GM12878 (cell line): ENCODE results near the gene NAE1. TPM values are rescaled to one million over a fixed set of nuclear protein-coding genes. Genes with fewer than 3 reads are reported as not detected.

Experiments
- ATAC-seq: fragments of 200-7000 bp; cut with Tn5 transposase; 3 replicates; pipeline ENCODE4 v1.9.1; 2020; ENCODE audit warnings: mild to moderate bottlenecking, moderate library complexity
- BruUV-seq: library from RNA; stranded (reverse); fragments of 400-500 nt; replicated peaks from 2 replicates; lab custom pipeline; 2021; lab: Mats Ljungman, UMichigan
- CTCF ChIA-PET: fragments of 300-600 bp; sonication (Branson Sonifier 250); formaldehyde crosslinking; extraction: SDS; loops from one replicate; lab custom pipeline; 2021; ENCODE audit warnings: inconsistent platforms; lab: Yijun Ruan, JAX
- POLR2A ChIA-PET: fragments of 350-600 bp; formaldehyde crosslinking; extraction: SDS; loops from one replicate; lab custom pipeline; 2021; ENCODE audit warnings: inconsistent platforms; lab: Charles Lee
- RAD21 ChIA-PET: fragments of 300-600 bp; sonication (Branson Sonifier 250); formaldehyde crosslinking; loops from one replicate; lab custom pipeline; 2023; ENCODE audit warnings: antibody characterized with exemption; ENCODE audit not compliant: unreplicated experiment; lab: Charles Lee
- SMC1A ChIA-PET: fragments of 300-600 bp; sonication (Branson Sonifier 250); formaldehyde crosslinking; loops from one replicate; lab custom pipeline; 2023; ENCODE audit not compliant: unreplicated experiment, uncharacterized antibody; lab: Charles Lee
- DNase-seq: peaks from one replicate; pipeline ENCODE4 v3.0.0-alpha.2; 2011; ENCODE audit warnings: low read depth, low spot score
- FAIRE-seq: peaks from 3 replicates; lab custom pipeline; 2011; peaks lifted over from hg19 to GRCh38; lab: Jason Lieb, UNC
- H2AFZ ChIP-seq: 2 replicates; pipeline ENCODE4 v1.6.0; 2011; ENCODE audit warnings: low read depth, low read length, control low read depth; ENCODE audit not compliant: control insufficient read depth
- H3K27ac ChIP-seq: 2 replicates; pipeline ENCODE4 v1.5.1; 2011; ENCODE audit warnings: control low read depth; ENCODE audit not compliant: control insufficient read depth, insufficient read depth
- H3K27me3 ChIP-seq, 2 experiments: replicated peaks in 1 of 2; 2 replicates each; pipeline versions ENCODE4 v1.6.0 to v1.6.1; 2011; ENCODE audit warnings: low read length in 1 of 2; ENCODE audit not compliant: control insufficient read depth in 2 of 2, insufficient read depth in 2 of 2
- H3K36me3 ChIP-seq, 2 experiments: 2 replicates each; pipeline ENCODE4 v1.5.1; 2011; ENCODE audit warnings: low read length in 1 of 2; ENCODE audit not compliant: control insufficient read depth in 2 of 2, insufficient read depth in 2 of 2
- H3K4me1 ChIP-seq: 2 replicates; pipeline ENCODE4 v1.6.1; 2011; ENCODE audit warnings: mild to moderate bottlenecking, low read length, moderate library complexity, mixed read lengths; ENCODE audit not compliant: control insufficient read depth, insufficient read depth
- H3K4me2 ChIP-seq: 2 replicates; pipeline ENCODE4 v1.6.0; 2011; ENCODE audit warnings: control low read depth; ENCODE audit not compliant: control insufficient read depth, insufficient read depth
- H3K4me3 ChIP-seq: fragments of 200-600 bp; sonication (generic); 2 replicates; pipeline ENCODE4 v1.5.1; 2016
- H3K79me2 ChIP-seq: 2 replicates; pipeline ENCODE4 v1.6.0; 2011; ENCODE audit warnings: low read length; ENCODE audit not compliant: control insufficient read depth, insufficient read depth
- H3K9ac ChIP-seq: 2 replicates; pipeline ENCODE4 v1.8.0; 2011; ENCODE audit warnings: low read length, control low read depth, mixed read lengths; ENCODE audit not compliant: control insufficient read depth, insufficient read depth
- H3K9me3 ChIP-seq: replicated peaks from 3 replicates; pipeline ENCODE4 v1.5.1; 2011; ENCODE audit warnings: mild to moderate bottlenecking, low read length; ENCODE audit not compliant: control insufficient read depth, insufficient read depth
- H4K20me1 ChIP-seq: 2 replicates; pipeline ENCODE4 v1.6.0; 2011; ENCODE audit not compliant: control insufficient read depth, insufficient read depth
- ATF2 ChIP-seq: IDR thresholded peaks from 2 replicates; pipeline ENCODE4 v1.6.1; 2012; ENCODE audit warnings: low read length, inconsistent platforms
- ATF3 ChIP-seq: IDR thresholded peaks from 2 replicates; pipeline ENCODE4 v1.6.1; 2011; ENCODE audit warnings: low read depth, mild to moderate bottlenecking, low read length, moderate library complexity, borderline replicate concordance; ENCODE audit errors: extremely low read depth
- CHD4 ChIP-seq: fragments of 200-600 bp; sonication (generic); IDR thresholded peaks from 2 replicates; pipeline ENCODE4 v1.6.1; 2016; ENCODE audit warnings: mild to moderate bottlenecking
- IKZF1 ChIP-seq: fragments of 450-650 bp; conservative IDR thresholded peaks from 2 replicates; pipeline ENCODE4 v1.6.1; 2017; ENCODE audit warnings: antibody characterized with exemption, mild to moderate bottlenecking
- JUND ChIP-seq: IDR thresholded peaks from 2 replicates; pipeline ENCODE4 v1.6.1; 2012; ENCODE audit warnings: low read depth, mild to moderate bottlenecking, low read length, improper control_type of control experiment, moderate library complexity
- MEF2A ChIP-seq: IDR thresholded peaks from 2 replicates; pipeline ENCODE4 v1.6.1; 2011; ENCODE audit warnings: low read depth, mild to moderate bottlenecking, low read length, moderate library complexity; ENCODE audit not compliant: insufficient read depth
- NFYB ChIP-seq: IDR thresholded peaks from 2 replicates; pipeline ENCODE4 v1.6.1; 2011; ENCODE audit warnings: low read depth, mild to moderate bottlenecking, low read length, improper control_type of control experiment, moderate library complexity; ENCODE audit not compliant: insufficient read depth
- NKRF ChIP-seq: fragments of 450-650 bp; conservative IDR thresholded peaks from 2 replicates; pipeline ENCODE4 v1.6.1; 2017; ENCODE audit warnings: mild to moderate bottlenecking, moderate library complexity
- PAX8 ChIP-seq: fragments of 450-650 bp; IDR thresholded peaks from 2 replicates; pipeline ENCODE4 v1.6.1; 2017; ENCODE audit warnings: mild to moderate bottlenecking, moderate library complexity
- PKNOX1 ChIP-seq: fragments of 450-650 bp; IDR thresholded peaks from 2 replicates; pipeline ENCODE4 v1.6.1; 2016; ENCODE audit warnings: mild to moderate bottlenecking
- RELA ChIP-seq: fragments of 450-650 bp; IDR thresholded peaks from 2 replicates; pipeline ENCODE4 v1.8.0; 2014; ENCODE audit warnings: borderline replicate concordance; ENCODE audit not compliant: partially characterized antibody
- SKIL ChIP-seq: fragments of 450-650 bp; IDR thresholded peaks from 2 replicates; pipeline ENCODE4 v1.6.1; 2017; ENCODE audit warnings: mild to moderate bottlenecking, low read depth, inconsistent platforms; ENCODE audit not compliant: poor library complexity, severe bottlenecking
- TCF7 ChIP-seq: IDR thresholded peaks from 2 replicates; pipeline ENCODE4 v1.6.1; 2014; ENCODE audit warnings: antibody characterized with exemption, borderline replicate concordance
- YY1 ChIP-seq: IDR thresholded peaks from 2 replicates; pipeline ENCODE4 v1.6.1; 2011; ENCODE audit warnings: low read depth, mild to moderate bottlenecking, low read length
- ZBTB33 ChIP-seq: fragments of 450-650 bp; IDR thresholded peaks from 2 replicates; pipeline ENCODE4 v1.6.1; 2017; ENCODE audit warnings: mild to moderate bottlenecking
- ZNF622 ChIP-seq: fragments of 450-650 bp; IDR thresholded peaks from 2 replicates; pipeline ENCODE4 v1.6.1; 2017; ENCODE audit warnings: mild to moderate bottlenecking, inconsistent platforms
- WGBS: methylation state at CpG from one replicate; pipeline ENCODE4 v1.1.6; 2016; ENCODE audit warnings: low lambda C conversion rate; ENCODE audit not compliant: insufficient replicate concordance, insufficient coverage; ENCODE audit errors: missing lambda C conversion rate; 5-methylcytosine and 5-hydroxymethylcytosine counted together
- in situ Hi-C: fragments of 300-500 bp; cut with MboI; formaldehyde crosslinking; loops from 9 replicates; pipeline ENCODE4 v1.14.3; 2018; ENCODE audit warnings: mixed read lengths
- intact Hi-C: fragments of 100-400 bp; cut with micrococcal nuclease; formaldehyde crosslinking; loops from one replicate; pipeline ENCODE4 v1.14.2; 2022; ENCODE audit not compliant: unreplicated experiment
- polyA plus RNA-seq, 11 experiments: library from polyadenylated mRNA; depleted of rRNA in 4 of 11; unstranded in 6 of 11; stranded (reverse) in 5 of 11; fragments of >200 nt; fragmentation: Nextera tagmentation in 4 of 11; fragmentation: Illumina TruSeq in 1 of 11; extraction: Ambion mirVana in 4 of 11; extraction: Trizol in 1 of 11; gene quantifications; 1 replicate in 1 of 11; 2 replicates in 10 of 11; pipeline versions ENCODE4 v1.2.1 to v1.2.3, GENCODE V29; 2011 to 2016; ENCODE audit warnings: inconsistent platforms in 2 of 11, missing spikeins in 2 of 11, low read depth in 1 of 11
- total RNA-seq, 4 experiments: library from RNA; depleted of rRNA in 3 of 4; stranded (reverse); fragments of >200 nt in 3 of 4; fragmentation: Illumina TruSeq in 1 of 4; extraction: Trizol in 1 of 4; gene quantifications; 2 replicates each; pipeline versions ENCODE4 v1.2.1 to v1.2.3, GENCODE V29; 2013 to 2021

The NAE1 gene
- total and polyA plus RNA-seq, 10 of the 15 experiments (the other 5 are each of a cell fraction or from before 2014, with no cell fraction given) = 58.7 to 106 (median 78.7) TPM

- H3K27me3 ChIP-seq = peaks cover 0 to 3% of the 10 kb centered on the region in 2 experiments; a peak in 1 of 4 replicates
- no peaks in the 10 kb centered on the region for H3K36me3 ChIP-seq
- no peaks in the 10 kb centered on the region for H3K9me3 ChIP-seq
- FAIRE-seq (no peak), DNase-seq (no peak), ATAC-seq (no peak)
- in situ Hi-C loops = no loop called here
- no peak overlapping the region for H2AFZ ChIP-seq
- no peak overlapping the region for H3K27ac ChIP-seq
- WGBS = 67% methylated on average over 2 of the region's 2 CpGs
- peaks cover 20% of the 10 kb centered on the region for H3K79me2 ChIP-seq
- peaks cover 3% of the 10 kb centered on the region; the same call in 1 of the 2 replicates for H3K4me1 ChIP-seq
- no peaks in the 10 kb centered on the region for H4K20me1 ChIP-seq
- H3K4me2 ChIP-seq = no peak overlapping the region
- no TSS peak for BruUV-seq
- RAD21 ChIA-PET = no interaction called here
- CTCF ChIA-PET = interaction anchor here (0.5 to 3.7 kb wide), 9 partner anchors 13 to 133 kb away, joined by 3 to 14 read pairs (median 4); partner anchors contain the start of gene NAE1
- H3K4me3 ChIP-seq = no peak overlapping the region
- H3K9ac ChIP-seq = no peak overlapping the region
- POLR2A ChIA-PET = no interaction called here
- SMC1A ChIA-PET = no interaction called here
- intact Hi-C loops = loop anchor here (5.0 kb wide), 1 partner anchor 173 kb away; the partner anchor contains the start of gene RRAD
- TF ChIP-seq MEF2A = no peak
- no peak for TF ChIP-seq ZNF622
- no peak for TF ChIP-seq SKIL
- TF ChIP-seq RELA = no peak
- no peak for TF ChIP-seq YY1
- TF ChIP-seq PKNOX1 = no peak
- TF ChIP-seq NFYB = no peak
- TF ChIP-seq TCF7 = no peak
- TF ChIP-seq CHD4 = no peak
- no peak for TF ChIP-seq ATF2
- TF ChIP-seq ZBTB33 = no peak
- TF ChIP-seq JUND = no peak
- TF ChIP-seq IKZF1 = no peak
- no peak for TF ChIP-seq ATF3
- no peak for TF ChIP-seq PAX8
- no peak for TF ChIP-seq NKRF
Observed at GRCh38 chr16:66754211-66754610, 76.6 kb downstream of the NAE1 start.
